Measurements from ENCODE around the gene MEI1.

- TF ChIP-seq CTCF (IDR thresholded peaks at IDR 0.05) (no peak), POLR2A (IDR thresholded peaks at IDR 0.05) (no peak)
Measured at GRCh38 chr22:41696703-41697102, 2.6 kb upstream of the MEI1 start.
